Caco-2 (cell line): Measurements from ENCODE around the gene SLC25A41. TPM values are rescaled to one million over a fixed set of nuclear protein-coding genes. Genes with fewer than 3 reads are reported as not detected.

Experiments used
- BruUV-seq: library from RNA; stranded (reverse); fragments of 400-500 nt; replicated peaks from 2 replicates; lab custom pipeline; 2021; lab: Mats Ljungman, UMichigan
- CTCF ChIA-PET: fragments of 300-600 bp; sonication (Branson Sonifier 250); formaldehyde crosslinking; loops from one replicate; lab custom pipeline; 2022; ENCODE audit warnings: antibody characterized with exemption; lab: Charles Lee
- POLR2A ChIA-PET: fragments of 300-600 bp; sonication (Branson Sonifier 250); formaldehyde crosslinking; loops from one replicate; lab custom pipeline; 2022; ENCODE audit warnings: antibody characterized with exemption; lab: Charles Lee
- DNase-seq, 2 experiments: peaks; one replicate each; pipeline versions ENCODE4 v3.0.0 to v3.0.0-alpha.2; 2020 to 2022
- H3K27me3 ChIP-seq: replicated peaks from 2 replicates; pipeline ENCODE4 v1.6.0; 2011; ENCODE audit warnings: low read length; ENCODE audit not compliant: control insufficient read depth, insufficient read depth
- H3K36me3 ChIP-seq: 2 replicates; pipeline ENCODE4 v1.5.1; 2011; ENCODE audit warnings: low read length; ENCODE audit not compliant: control insufficient read depth, insufficient read depth
- H3K4me1 ChIP-seq: fragments of 250-450 bp; sonication (Bioruptor Pico); 2 replicates; pipeline ENCODE4 v1.5.1; 2020; ENCODE audit warnings: mild to moderate bottlenecking
- H3K4me3 ChIP-seq: 2 replicates; pipeline ENCODE4 v1.5.1; 2011; ENCODE audit warnings: low read depth, mild to moderate bottlenecking, control low read depth, low read length
- H3K9me3 ChIP-seq: fragments of 250-450 bp; sonication (Bioruptor Pico); 2 replicates; pipeline ENCODE4 v1.5.1; 2020; ENCODE audit warnings: mild to moderate bottlenecking, moderate library complexity
- H3K27ac Mint-ChIP-seq: one replicate; pipeline ENCODE4 v1.8.0; 2022; ENCODE audit warnings: mixed read lengths; ENCODE audit not compliant: unreplicated experiment
- H3K27me3 Mint-ChIP-seq: one replicate; pipeline ENCODE4 v1.8.0; 2022; ENCODE audit warnings: mixed read lengths; ENCODE audit not compliant: insufficient read depth, unreplicated experiment
- H3K36me3 Mint-ChIP-seq: one replicate; pipeline ENCODE4 v1.8.0; 2022; ENCODE audit warnings: mild to moderate bottlenecking, mixed read lengths; ENCODE audit not compliant: insufficient read depth, unreplicated experiment
- H3K4me1 Mint-ChIP-seq: one replicate; pipeline ENCODE4 v1.8.0; 2022; ENCODE audit warnings: low read depth, mixed read lengths; ENCODE audit not compliant: unreplicated experiment
- H3K4me3 Mint-ChIP-seq: one replicate; pipeline ENCODE4 v1.8.0; 2022; ENCODE audit warnings: mild to moderate bottlenecking, moderate library complexity, mixed read lengths; ENCODE audit not compliant: unreplicated experiment
- H3K9me3 Mint-ChIP-seq: one replicate; pipeline ENCODE4 v1.8.0; 2022; ENCODE audit warnings: mixed read lengths; ENCODE audit not compliant: unreplicated experiment
- CTCF ChIP-seq, 2 experiments: fragments of 200-600 bp in 1 of 2; IDR thresholded peaks; 1 replicate in 1 of 2; 2 replicates in 1 of 2; pipeline versions ENCODE4 v1.5.1 to v1.8.0; 2011 to 2022; ENCODE audit warnings: antibody characterized with exemption in 1 of 2, control low read depth in 1 of 2, inconsistent platforms in 1 of 2, low read depth in 1 of 2, low read length in 1 of 2, mild to moderate bottlenecking in 1 of 2, moderate library complexity in 1 of 2; ENCODE audit not compliant: insufficient read depth in 1 of 2, severe bottlenecking in 1 of 2, unreplicated experiment in 1 of 2
- intact Hi-C: fragments of 100-400 bp; cut with micrococcal nuclease; formaldehyde crosslinking; loops from one replicate; pipeline ENCODE4 v1.10.0; 2022; ENCODE audit not compliant: unreplicated experiment
- total RNA-seq: library from RNA; stranded (reverse); gene quantifications from 2 replicates; pipeline ENCODE4 v1.2.3, GENCODE V29; 2022

Gene SLC25A41
- total RNA-seq, 1 experiment from 2014 or later: not detected

- Histone ChIP-seq H3K9me3 (no peaks in the 10 kb centered on the region), H3K36me3 (peaks cover 2% of the 10 kb centered on the region), H3K4me1 (no peaks in the 10 kb centered on the region), H3K4me3 (no peak overlapping the region), H3K27me3 (no peaks in the 10 kb centered on the region)
- intact Hi-C loops: no loop called here
- ChIA-PET POLR2A (no interaction called here), CTCF (interaction anchor here (1.5 kb wide), 1 partner anchor 18 kb away, joined by 3 read pairs; no protein-coding TSS in a partner anchor)
- Mint-ChIP-seq H3K4me3 (no peak overlapping the region), H3K27ac (no peak overlapping the region), H3K27me3 (no peaks in the 10 kb centered on the region), H3K36me3 (peaks cover 55% of the 10 kb centered on the region), H3K9me3 (no peaks in the 10 kb centered on the region), H3K4me1 (peaks cover 5% of the 10 kb centered on the region)
- TF ChIP-seq CTCF (IDR thresholded peaks at IDR 0.05; ENCODE audit: insufficient read depth in 1 of 2, low read depth in 1 of 2, low read length in 1 of 2, severe bottlenecking in 1 of 2, unreplicated experiment in 1 of 2): no peak
- DNase-seq: no peak
- BruUV-seq: no TSS peak
Measured at GRCh38 chr19:6412061-6412446, 21.5 kb downstream of the SLC25A41 start.

- intact Hi-C loops: no loop called here
- H3K9me3 Mint-ChIP-seq: no peaks in the 10 kb centered on the region
- peaks cover 28% of the 10 kb centered on the region for H3K36me3 Mint-ChIP-seq
- ChIA-PET CTCF (no interaction called here), POLR2A (no interaction called here)
- H3K4me3 ChIP-seq: no peak overlapping the region
- H3K4me1 Mint-ChIP-seq: peaks cover 5% of the 10 kb centered on the region
- no TSS peak for BruUV-seq
- H3K36me3 ChIP-seq: peaks cover 2% of the 10 kb centered on the region
- no peak for DNase-seq
- H3K27ac Mint-ChIP-seq: no peak overlapping the region
- H3K4me3 Mint-ChIP-seq: no peak overlapping the region
- TF ChIP-seq CTCF (IDR thresholded peaks at IDR 0.05; ENCODE audit: insufficient read depth in 1 of 2, low read depth in 1 of 2, low read length in 1 of 2, severe bottlenecking in 1 of 2, unreplicated experiment in 1 of 2): no peak
- H3K27me3 ChIP-seq: no peaks in the 10 kb centered on the region
- H3K4me1 ChIP-seq: peaks cover under 1% of the 10 kb centered on the region
- no peaks in the 10 kb centered on the region for H3K27me3 Mint-ChIP-seq
- H3K9me3 ChIP-seq: no peaks in the 10 kb centered on the region
Measured at GRCh38 chr19:6409346-6409745, 24.2 kb downstream of the SLC25A41 start.

GRCh38 chr19:6406401-6406800 lies 27.2 kb downstream of the SLC25A41 start:
- Histone ChIP-seq H3K4me3 (no peak overlapping the region), H3K4me1 (peaks cover 23% of the 10 kb centered on the region), H3K36me3 (no peaks in the 10 kb centered on the region), H3K27me3 (no peaks in the 10 kb centered on the region), H3K9me3 (no peaks in the 10 kb centered on the region)
- ChIA-PET POLR2A (no interaction called here), CTCF (no interaction called here)
- DNase-seq: no peak
- Mint-ChIP-seq H3K27ac (no peak overlapping the region), H3K9me3 (no peaks in the 10 kb centered on the region), H3K27me3 (no peaks in the 10 kb centered on the region), H3K4me1 (no peaks in the 10 kb centered on the region), H3K36me3 (no peaks in the 10 kb centered on the region), H3K4me3 (no peak overlapping the region)
- intact Hi-C loops: no loop called here
- BruUV-seq: no TSS peak
- TF ChIP-seq CTCF (IDR thresholded peaks at IDR 0.05; ENCODE audit: insufficient read depth in 1 of 2, low read depth in 1 of 2, low read length in 1 of 2, severe bottlenecking in 1 of 2, unreplicated experiment in 1 of 2): no peak
